ENCODE measurements around the gene ELAVL4. TPM values are rescaled to one million over a fixed set of nuclear protein-coding genes. Genes with fewer than 3 reads are reported as not detected.

ELAVL4 gene
- total and polyA plus RNA-seq, 4 donors: 0.02 to 0.51 TPM; not detected in 2

- no peak for TF ChIP-seq TAF1 (conservative IDR thresholded peaks at IDR 0.05)
- no peak for TF ChIP-seq EGR1 (IDR thresholded peaks at IDR 0.05; ENCODE audit: low read depth in 2 of 2)
- no peak for TF ChIP-seq SP1 (IDR thresholded peaks at IDR 0.05)
- TF ChIP-seq JUND (IDR thresholded peaks at IDR 0.05): no peak
- no peak for TF ChIP-seq YY1 (IDR thresholded peaks at IDR 0.05)
- TF ChIP-seq ATF3 (IDR thresholded peaks at IDR 0.05): no peak
- no peak for TF ChIP-seq FOXA2 (IDR thresholded peaks at IDR 0.05)
- TF ChIP-seq HNF4A (conservative IDR thresholded peaks at IDR 0.05): no peak
- TF ChIP-seq GABPA (IDR thresholded peaks at IDR 0.05 in 1 of 2, conservative IDR thresholded peaks at IDR 0.05 in 1 of 2): no peak
- TF ChIP-seq, protein P1, sequence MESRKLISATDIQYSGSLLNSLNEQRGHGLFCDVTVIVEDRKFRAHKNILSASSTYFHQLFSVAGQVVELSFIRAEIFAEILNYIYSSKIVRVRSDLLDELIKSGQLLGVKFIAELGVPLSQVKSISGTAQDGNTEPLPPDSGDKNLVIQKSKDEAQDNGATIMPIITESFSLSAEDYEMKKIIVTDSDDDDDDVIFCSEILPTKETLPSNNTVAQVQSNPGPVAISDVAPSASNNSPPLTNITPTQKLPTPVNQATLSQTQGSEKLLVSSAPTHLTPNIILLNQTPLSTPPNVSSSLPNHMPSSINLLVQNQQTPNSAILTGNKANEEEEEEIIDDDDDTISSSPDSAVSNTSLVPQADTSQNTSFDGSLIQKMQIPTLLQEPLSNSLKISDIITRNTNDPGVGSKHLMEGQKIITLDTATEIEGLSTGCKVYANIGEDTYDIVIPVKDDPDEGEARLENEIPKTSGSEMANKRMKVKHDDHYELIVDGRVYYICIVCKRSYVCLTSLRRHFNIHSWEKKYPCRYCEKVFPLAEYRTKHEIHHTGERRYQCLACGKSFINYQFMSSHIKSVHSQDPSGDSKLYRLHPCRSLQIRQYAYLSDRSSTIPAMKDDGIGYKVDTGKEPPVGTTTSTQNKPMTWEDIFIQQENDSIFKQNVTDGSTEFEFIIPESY (IDR thresholded peaks at IDR 0.05): no peak
- TF ChIP-seq FOXA1 (IDR thresholded peaks at IDR 0.05): no peak
- TF ChIP-seq MAX (IDR thresholded peaks at IDR 0.05): no peak
- TF ChIP-seq REST (IDR thresholded peaks at IDR 0.05): no peak
- H3K4me3 ChIP-seq (ENCODE audit: low read depth in 1 of 3, low read length in 3 of 3): no peak overlapping the region
- no peaks in the 10 kb centered on the region for H3K36me3 ChIP-seq (ENCODE audit: control insufficient read depth in 4 of 4, insufficient read depth in 3 of 4, low read depth in 1 of 4, low read length in 3 of 4)
- DNase-seq (ENCODE audit: low spot score): no peak
- H3K27me3 ChIP-seq (ENCODE audit: control insufficient read depth in 4 of 4, insufficient read depth in 4 of 4, low read length in 3 of 4): no peaks in the 10 kb centered on the region
- no peaks in the 10 kb centered on the region for H3K4me1 ChIP-seq (ENCODE audit: control insufficient read depth in 4 of 4, insufficient read depth in 4 of 4, low read length in 3 of 4)
- WGBS: 92% methylated on average over 1 of the region's 1 CpG
- H3K27ac ChIP-seq (ENCODE audit: low read depth in 1 of 2, low read length in 2 of 2): no peak overlapping the region
- no peaks in the 10 kb centered on the region for H3K9me3 ChIP-seq (ENCODE audit: control insufficient read depth in 4 of 4, low read length in 3 of 4)
- no peak overlapping the region for H3K9ac ChIP-seq (ENCODE audit: low read depth in 1 of 2, low read length in 2 of 2)
Measured at GRCh38 chr1:50158421-50158820, 49.7 kb downstream of the ELAVL4 start.

GRCh38 chr1:50163680-50164079 lies 55.0 kb downstream of the ELAVL4 start:
- H3K36me3 ChIP-seq (ENCODE audit: control insufficient read depth in 4 of 4, insufficient read depth in 3 of 4, low read depth in 1 of 4, low read length in 3 of 4): no peaks in the 10 kb centered on the region
- no peaks in the 10 kb centered on the region for H3K27me3 ChIP-seq (ENCODE audit: control insufficient read depth in 4 of 4, insufficient read depth in 4 of 4, low read length in 3 of 4)
- DNase-seq (ENCODE audit: low spot score): no peak
- H3K4me1 ChIP-seq (ENCODE audit: control insufficient read depth in 4 of 4, insufficient read depth in 4 of 4, low read length in 3 of 4): no peaks in the 10 kb centered on the region
- H3K9ac ChIP-seq (ENCODE audit: low read depth in 1 of 2, low read length in 2 of 2): no peak overlapping the region
- no peaks in the 10 kb centered on the region for H3K9me3 ChIP-seq (ENCODE audit: control insufficient read depth in 4 of 4, low read length in 3 of 4)
- no peak overlapping the region for H3K4me3 ChIP-seq (ENCODE audit: low read depth in 1 of 3, low read length in 3 of 3)
- no peak overlapping the region for H3K27ac ChIP-seq (ENCODE audit: low read depth in 1 of 2, low read length in 2 of 2)
- WGBS: 88% methylated on average over 4 of the region's 4 CpGs
- no peak for TF ChIP-seq RAD21 (IDR thresholded peaks at IDR 0.05)
- no peak for TF ChIP-seq MAX (IDR thresholded peaks at IDR 0.05)
- no peak for TF ChIP-seq REST (IDR thresholded peaks at IDR 0.05)
- TF ChIP-seq, protein P2, sequence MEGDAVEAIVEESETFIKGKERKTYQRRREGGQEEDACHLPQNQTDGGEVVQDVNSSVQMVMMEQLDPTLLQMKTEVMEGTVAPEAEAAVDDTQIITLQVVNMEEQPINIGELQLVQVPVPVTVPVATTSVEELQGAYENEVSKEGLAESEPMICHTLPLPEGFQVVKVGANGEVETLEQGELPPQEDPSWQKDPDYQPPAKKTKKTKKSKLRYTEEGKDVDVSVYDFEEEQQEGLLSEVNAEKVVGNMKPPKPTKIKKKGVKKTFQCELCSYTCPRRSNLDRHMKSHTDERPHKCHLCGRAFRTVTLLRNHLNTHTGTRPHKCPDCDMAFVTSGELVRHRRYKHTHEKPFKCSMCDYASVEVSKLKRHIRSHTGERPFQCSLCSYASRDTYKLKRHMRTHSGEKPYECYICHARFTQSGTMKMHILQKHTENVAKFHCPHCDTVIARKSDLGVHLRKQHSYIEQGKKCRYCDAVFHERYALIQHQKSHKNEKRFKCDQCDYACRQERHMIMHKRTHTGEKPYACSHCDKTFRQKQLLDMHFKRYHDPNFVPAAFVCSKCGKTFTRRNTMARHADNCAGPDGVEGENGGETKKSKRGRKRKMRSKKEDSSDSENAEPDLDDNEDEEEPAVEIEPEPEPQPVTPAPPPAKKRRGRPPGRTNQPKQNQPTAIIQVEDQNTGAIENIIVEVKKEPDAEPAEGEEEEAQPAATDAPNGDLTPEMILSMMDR (IDR thresholded peaks at IDR 0.05; ENCODE audit: low read depth, low read length, missing input control): no peak
- no peak for TF ChIP-seq YY1 (IDR thresholded peaks at IDR 0.05)
- TF ChIP-seq NR2F2 (IDR thresholded peaks at IDR 0.05): no peak
- TF ChIP-seq HNF4G (IDR thresholded peaks at IDR 0.05): no peak
- TF ChIP-seq FOXA2 (IDR thresholded peaks at IDR 0.05): no peak
- no peak for TF ChIP-seq EGR1 (IDR thresholded peaks at IDR 0.05; ENCODE audit: low read depth in 2 of 2)
- no peak for TF ChIP-seq RXRA (IDR thresholded peaks at IDR 0.05)
- TF ChIP-seq, protein P1 (IDR thresholded peaks at IDR 0.05): no peak
- no peak for TF ChIP-seq JUND (IDR thresholded peaks at IDR 0.05)
- TF ChIP-seq ATF3 (IDR thresholded peaks at IDR 0.05): no peak
